HepG2 (cell line): ENCODE results near the gene GSK3B. TPM values are rescaled to one million over a fixed set of nuclear protein-coding genes. Genes with fewer than 3 reads are reported as not detected.

Experiments used
- ATAC-seq: fragments of 200-7000 bp; cut with Tn5 transposase; 3 replicates; pipeline ENCODE4 v1.9.1; 2020; ENCODE audit warnings: mild to moderate bottlenecking, moderate library complexity
- BruUV-seq: library from RNA; stranded (reverse); fragments of 400-500 nt; replicated peaks from 2 replicates; lab custom pipeline; 2021; lab: Mats Ljungman, UMichigan
- CTCF ChIA-PET: fragments of 300-600 bp; formaldehyde crosslinking; extraction: SDS; loops from one replicate; lab custom pipeline; 2021; ENCODE audit warnings: low total read pairs, inconsistent platforms, low intra/inter-chr PET ratio; lab: Yijun Ruan, JAX
- POLR2A ChIA-PET: fragments of 350-600 bp; sonication (Branson Sonifier 250); formaldehyde crosslinking; loops from one replicate; lab custom pipeline; 2020; ENCODE audit warnings: antibody characterized with exemption, inconsistent platforms; lab: Yijun Ruan, JAX
- DNase-seq: peaks from one replicate; pipeline ENCODE4 v3.0.0-alpha.2; 2015; ENCODE audit warnings: low spot score
- FAIRE-seq: peaks from 3 replicates; lab custom pipeline; 2011; peaks lifted over from hg19 to GRCh38; lab: Jason Lieb, UNC
- H2AFZ ChIP-seq: one replicate; pipeline ENCODE4 v1.6.1; 2011; ENCODE audit warnings: low read length, inconsistent platforms
- H3K27ac ChIP-seq: fragments of 300-600 bp; 3 replicates; pipeline ENCODE4 v1.8.0; 2011; ENCODE audit warnings: mixed run types, mild to moderate bottlenecking, mixed read lengths, low read length, inconsistent platforms; ENCODE audit not compliant: insufficient read depth; ENCODE audit errors: extremely low read length
- H3K27me3 ChIP-seq, 2 experiments: fragments of 200-600 bp in 1 of 2; 2 replicates in 1 of 2; 3 replicates in 1 of 2; pipeline versions ENCODE4 v1.6.0 to v1.8.0; 2011; ENCODE audit warnings: low read length in 2 of 2, mild to moderate bottlenecking in 2 of 2, moderate library complexity in 2 of 2, inconsistent platforms in 1 of 2; ENCODE audit not compliant: insufficient read depth in 2 of 2, control insufficient read depth in 1 of 2
- H3K36me3 ChIP-seq, 2 experiments: fragments of 200-600 bp in 1 of 2; replicated peaks in 1 of 2; 2 replicates in 1 of 2; 3 replicates in 1 of 2; pipeline versions ENCODE4 v1.5.1 to v1.8.0; 2011; ENCODE audit warnings: low read length in 2 of 2, inconsistent platforms in 1 of 2; ENCODE audit not compliant: insufficient read depth in 2 of 2, control insufficient read depth in 1 of 2
- H3K4me1 ChIP-seq: 2 replicates; pipeline ENCODE4 v1.5.1; 2012; ENCODE audit warnings: low read length, inconsistent platforms; ENCODE audit not compliant: insufficient read depth
- H3K4me2 ChIP-seq: 2 replicates; pipeline ENCODE4 v1.6.0; 2011; ENCODE audit warnings: low read depth, low read length, inconsistent platforms
- H3K4me3 ChIP-seq, 3 experiments: fragments of 200-600 bp in 1 of 3; sonication (generic), shearing (Covaris generic) in 1 of 3; replicated peaks in 1 of 3; 2 replicates each; pipeline ENCODE4 v1.5.1; 2011 to 2016; ENCODE audit warnings: low read length in 3 of 3, inconsistent platforms in 2 of 3, low read depth in 2 of 3, mild to moderate bottlenecking in 2 of 3, control low read depth in 1 of 3, mixed read lengths in 1 of 3; ENCODE audit not compliant: insufficient read depth in 1 of 3
- H3K79me2 ChIP-seq: one replicate; pipeline ENCODE4 v1.6.1; 2011; ENCODE audit warnings: low read length, inconsistent platforms; ENCODE audit not compliant: insufficient read depth
- H3K9ac ChIP-seq: 2 replicates; pipeline ENCODE4 v1.6.0; 2011; ENCODE audit warnings: mild to moderate bottlenecking, low read depth, low read length, inconsistent platforms; ENCODE audit not compliant: insufficient read depth
- H3K9me3 ChIP-seq: 2 replicates; pipeline ENCODE4 v1.5.1; 2012; ENCODE audit warnings: mild to moderate bottlenecking, low read length
- H4K20me1 ChIP-seq: 2 replicates; pipeline ENCODE4 v1.6.0; 2011; ENCODE audit warnings: inconsistent platforms, mild to moderate bottlenecking, low read length, moderate library complexity; ENCODE audit not compliant: insufficient read depth
- CREM ChIP-seq, 2 experiments: sonication (generic) in 1 of 2; formaldehyde crosslinking in 1 of 2; IDR thresholded peaks; 2 replicates each; pipeline versions ENCODE4 v1.4.0 to v1.6.1; 2016 to 2020; ENCODE audit warnings: antibody characterized with exemption in 1 of 2, mild to moderate bottlenecking in 1 of 2, missing genetic modification reagents in 1 of 2
- E2F2 ChIP-seq: sonication (generic); formaldehyde crosslinking; IDR thresholded peaks from 2 replicates; pipeline ENCODE4 v1.4.0; 2020; ENCODE audit warnings: missing genetic modification reagents, borderline replicate concordance
- FOXJ3 ChIP-seq: sonication (generic); formaldehyde crosslinking; IDR thresholded peaks from 2 replicates; pipeline ENCODE4 v1.4.0; 2020; ENCODE audit warnings: missing genetic modification reagents, mild to moderate bottlenecking, borderline replicate concordance
- HES4 ChIP-seq: sonication (generic); formaldehyde crosslinking; IDR thresholded peaks from 2 replicates; pipeline ENCODE4 v1.9.0; 2021; ENCODE audit warnings: mild to moderate bottlenecking, missing genetic modification reagents, borderline replicate concordance
- MTA3 ChIP-seq: sonication (generic); formaldehyde crosslinking; IDR thresholded peaks from 2 replicates; pipeline ENCODE4 v1.4.0; 2020; ENCODE audit warnings: missing genetic modification reagents
- SRF ChIP-seq: IDR thresholded peaks from 2 replicates; pipeline ENCODE4 v1.6.1; 2011; ENCODE audit warnings: mild to moderate bottlenecking, low read depth, low read length, moderate library complexity
- ZNF550 ChIP-seq: sonication (generic); formaldehyde crosslinking; IDR thresholded peaks from 2 replicates; pipeline ENCODE4 v1.4.0; 2020; ENCODE audit warnings: mild to moderate bottlenecking, missing genetic modification reagents, borderline replicate concordance
- ZNF841 ChIP-seq: sonication (generic); formaldehyde crosslinking; IDR thresholded peaks from 2 replicates; pipeline ENCODE4 v1.8.1; 2023; ENCODE audit warnings: missing genetic modification reagents, borderline replicate concordance
- WGBS: methylation state at CpG from one replicate; pipeline ENCODE4 v1.1.6; 2017; ENCODE audit warnings: low lambda C conversion rate; 5-methylcytosine and 5-hydroxymethylcytosine counted together
- in situ Hi-C: cut with HindIII; loops from 2 replicates; pipeline ENCODE4 v1.10.0; 2017; ENCODE audit warnings: low pct_unique_long_range_greater_than_20kb; ENCODE audit not compliant: extremely low pct_ligation_motif_present
- intact Hi-C: fragments of 100-400 bp; cut with micrococcal nuclease; formaldehyde crosslinking; loops from one replicate; pipeline ENCODE4 v1.10.0; 2022; ENCODE audit not compliant: unreplicated experiment
- polyA plus RNA-seq, 8 experiments: library from polyadenylated mRNA; depleted of rRNA in 3 of 8; stranded (reverse) in 7 of 8; unstranded in 1 of 8; fragments of >200 nt; fragmentation: Illumina TruSeq in 4 of 8; extraction: Trizol in 4 of 8; gene quantifications; 2 replicates each; pipeline versions ENCODE4 v1.2.1 to v1.2.3, GENCODE V29; 2011 to 2016; ENCODE audit warnings: low read depth in 4 of 8, missing spikeins in 1 of 8, mixed read lengths in 1 of 8; ENCODE audit not compliant: insufficient read depth in 1 of 8
- total RNA-seq, 5 experiments: library from RNA; depleted of rRNA; stranded (reverse); fragments of >200 nt; fragmentation: Illumina TruSeq; extraction: Trizol; gene quantifications; 2 replicates each; pipeline ENCODE4 v1.2.3, GENCODE V29; 2016; ENCODE audit warnings: low read depth in 1 of 5

GSK3B gene
- total and polyA plus RNA-seq, 2 of the 13 experiments (the other 11 are each of a cell fraction or from before 2014, with no cell fraction given), result 22.3 to 30.1 TPM

- BruUV-seq, result no TSS peak
- no peak for DNase-seq
- in situ Hi-C loops (no loop called here), intact Hi-C loops (no loop called here)
- no peak for TF ChIP-seq CREM (IDR thresholded peaks at IDR 0.05)
- TF ChIP-seq CREM (CRISPR knock-in tag; IDR thresholded peaks at IDR 0.05), result no peak
- TF ChIP-seq MTA3 (CRISPR knock-in tag), result no peak
- TF ChIP-seq SRF, result no peak
- no peak for TF ChIP-seq HES4 (CRISPR knock-in tag)
- no peak for TF ChIP-seq FOXJ3
- TF ChIP-seq ZNF550 (CRISPR knock-in tag), result no peak
- TF ChIP-seq E2F2 (CRISPR knock-in tag), result no peak
- no peak for TF ChIP-seq ZNF841
- no peak overlapping the region for H2AFZ ChIP-seq
- no peak for ATAC-seq
- no peak overlapping the region for H3K4me2 ChIP-seq
- no peaks in the 10 kb centered on the region for H3K27me3 ChIP-seq
- WGBS, result 96% methylated on average over 4 of the region's 4 CpGs
- H3K9me3 ChIP-seq, result no peaks in the 10 kb centered on the region
- peaks cover 37% of the 10 kb centered on the region for H3K79me2 ChIP-seq
- ChIA-PET POLR2A (no interaction called here), CTCF (no interaction called here)
- no peaks in the 10 kb centered on the region for H3K36me3 ChIP-seq
- H3K9ac ChIP-seq, result no peak overlapping the region
- H4K20me1 ChIP-seq, result no peaks in the 10 kb centered on the region
- no peak overlapping the region for H3K27ac ChIP-seq
- H3K4me3 ChIP-seq, result no peak overlapping the region
- no peak for FAIRE-seq
- H3K4me1 ChIP-seq, result no peaks in the 10 kb centered on the region
These were observed 124.5 kb downstream of the GSK3B start for GRCh38 chr3:119969759-119970158.
